Measurements from ENCODE around the gene FUS.
"Not testable (repeated sequence)": the region's sequence is repeated elsewhere in the genome, so short reads cannot be mapped to it uniquely, and the experiment has no call there.

FUS gene

GRCh38 chr16:31192856-31193642, 13.1 kb downstream of the FUS start:
- DNase-seq (ENCODE audit: low read depth in 1 of 2, low spot score in 1 of 2) = no peak
- Histone ChIP-seq H3K4me3 (replicated peaks; ENCODE audit: insufficient read depth, low read length) (no peak overlapping the region), H3K27ac (replicated peaks) (no peak overlapping the region), H3K27me3 (ENCODE audit: insufficient read depth, poor library complexity, severe bottlenecking) (no peaks in the 10 kb centered on the region)
- TF ChIP-seq GABPA (IDR thresholded peaks at IDR 0.05; ENCODE audit: low read depth) = no peak
- TF ChIP-seq REST (IDR thresholded peaks at IDR 0.05; ENCODE audit: insufficient replicate concordance, low read depth) = no peak
- TF ChIP-seq SPI1 (IDR thresholded peaks at IDR 0.05; ENCODE audit: borderline replicate concordance, low read depth) = no peak
- no peak for TF ChIP-seq CTCF (IDR thresholded peaks at IDR 0.05; ENCODE audit: insufficient read depth, low read length)
- no peak; the same call in none of the 2 replicates for TF ChIP-seq POLR2AphosphoS5 (IDR thresholded peaks at IDR 0.05; ENCODE audit: low read depth)

GRCh38 chr16:31193874-31194273, 13.9 kb downstream of the FUS start:
- Histone ChIP-seq H3K4me3 (replicated peaks; ENCODE audit: insufficient read depth, low read length) (no peak overlapping the region), H3K27ac (replicated peaks) (no peak overlapping the region), H3K27me3 (ENCODE audit: insufficient read depth, poor library complexity, severe bottlenecking) (no peaks in the 10 kb centered on the region)
- DNase-seq (ENCODE audit: low read depth in 1 of 2, low spot score in 1 of 2) = no peak
- TF ChIP-seq SPI1 (IDR thresholded peaks at IDR 0.05; ENCODE audit: borderline replicate concordance, low read depth) (no peak), CTCF (IDR thresholded peaks at IDR 0.05; ENCODE audit: insufficient read depth, low read length) (no peak), POLR2AphosphoS5 (IDR thresholded peaks at IDR 0.05; ENCODE audit: low read depth) (no peak; the same call in 1 of the 2 replicates), GABPA (IDR thresholded peaks at IDR 0.05; ENCODE audit: low read depth) (no peak), REST (IDR thresholded peaks at IDR 0.05; ENCODE audit: insufficient replicate concordance, low read depth) (no peak)

GRCh38 chr16:31194898-31195297, 15.0 kb downstream of the FUS start:
- TF ChIP-seq POLR2AphosphoS5 (IDR thresholded peaks at IDR 0.05; ENCODE audit: low read depth) = no peak
- Histone ChIP-seq H3K4me3 (replicated peaks; ENCODE audit: insufficient read depth, low read length) (no peak overlapping the region), H3K27ac (replicated peaks) (no peak overlapping the region), H3K27me3 (ENCODE audit: insufficient read depth, poor library complexity, severe bottlenecking) (no peaks in the 10 kb centered on the region)
- DNase-seq (ENCODE audit: low read depth in 1 of 2, low spot score in 1 of 2) = no peak

GRCh38 chr16:31195861-31196260, 15.9 kb downstream of the FUS start:
- not testable (repeated sequence) for H3K27me3 ChIP-seq (ENCODE audit: insufficient read depth, poor library complexity, severe bottlenecking); H3K4me3 ChIP-seq (replicated peaks; ENCODE audit: insufficient read depth, low read length); DNase-seq (ENCODE audit: low read depth in 1 of 2, low spot score in 1 of 2)

More at GRCh38 chr16:31195861-31196260, 15.9 kb downstream of the FUS start:
- not testable (repeated sequence) for H3K27ac ChIP-seq (replicated peaks)
